ENCODE results near the gene EIF2A. TPM values are rescaled to one million over a fixed set of nuclear protein-coding genes. Genes with fewer than 3 reads are reported as not detected.

The EIF2A gene
- total and polyA plus RNA-seq, 2 of the 13 experiments (the other 11 are each of a cell fraction or from before 2014, with no cell fraction given), result 124 to 139 TPM

DNA sequence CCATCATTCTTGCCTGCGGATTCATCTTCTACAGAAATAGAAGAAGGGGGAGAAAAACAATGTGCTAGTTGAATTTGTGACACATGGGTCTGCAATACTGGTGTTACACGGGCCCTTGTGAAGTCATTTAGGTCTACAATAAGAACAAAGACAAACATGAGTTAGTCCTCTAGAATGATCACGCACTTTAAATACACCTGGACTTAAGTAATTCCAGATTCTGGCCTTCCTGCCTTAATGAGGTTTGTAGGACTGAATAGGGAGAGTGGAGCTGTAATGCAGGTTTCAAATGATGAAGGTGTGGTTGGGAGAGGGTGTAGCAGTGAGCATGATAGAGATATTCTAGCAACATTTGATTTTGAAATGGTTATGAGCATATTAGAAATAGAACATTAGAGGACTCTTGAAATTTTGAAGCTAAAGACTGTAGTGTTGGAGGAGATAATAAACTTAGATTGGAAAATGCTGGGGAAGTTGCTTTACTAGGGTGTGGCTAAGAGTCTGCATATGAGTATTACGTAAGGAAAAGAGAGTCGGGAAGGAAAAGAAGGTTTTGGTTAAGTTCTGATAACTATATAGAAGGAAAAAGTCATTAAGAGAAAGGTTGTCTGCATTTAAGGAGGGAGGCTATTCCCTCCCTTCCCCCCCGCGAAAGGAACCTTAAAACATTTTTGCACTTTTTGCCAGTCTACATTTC, 606 bp downstream of the EIF2A start (continued):
- TF ChIP-seq, protein P1, sequence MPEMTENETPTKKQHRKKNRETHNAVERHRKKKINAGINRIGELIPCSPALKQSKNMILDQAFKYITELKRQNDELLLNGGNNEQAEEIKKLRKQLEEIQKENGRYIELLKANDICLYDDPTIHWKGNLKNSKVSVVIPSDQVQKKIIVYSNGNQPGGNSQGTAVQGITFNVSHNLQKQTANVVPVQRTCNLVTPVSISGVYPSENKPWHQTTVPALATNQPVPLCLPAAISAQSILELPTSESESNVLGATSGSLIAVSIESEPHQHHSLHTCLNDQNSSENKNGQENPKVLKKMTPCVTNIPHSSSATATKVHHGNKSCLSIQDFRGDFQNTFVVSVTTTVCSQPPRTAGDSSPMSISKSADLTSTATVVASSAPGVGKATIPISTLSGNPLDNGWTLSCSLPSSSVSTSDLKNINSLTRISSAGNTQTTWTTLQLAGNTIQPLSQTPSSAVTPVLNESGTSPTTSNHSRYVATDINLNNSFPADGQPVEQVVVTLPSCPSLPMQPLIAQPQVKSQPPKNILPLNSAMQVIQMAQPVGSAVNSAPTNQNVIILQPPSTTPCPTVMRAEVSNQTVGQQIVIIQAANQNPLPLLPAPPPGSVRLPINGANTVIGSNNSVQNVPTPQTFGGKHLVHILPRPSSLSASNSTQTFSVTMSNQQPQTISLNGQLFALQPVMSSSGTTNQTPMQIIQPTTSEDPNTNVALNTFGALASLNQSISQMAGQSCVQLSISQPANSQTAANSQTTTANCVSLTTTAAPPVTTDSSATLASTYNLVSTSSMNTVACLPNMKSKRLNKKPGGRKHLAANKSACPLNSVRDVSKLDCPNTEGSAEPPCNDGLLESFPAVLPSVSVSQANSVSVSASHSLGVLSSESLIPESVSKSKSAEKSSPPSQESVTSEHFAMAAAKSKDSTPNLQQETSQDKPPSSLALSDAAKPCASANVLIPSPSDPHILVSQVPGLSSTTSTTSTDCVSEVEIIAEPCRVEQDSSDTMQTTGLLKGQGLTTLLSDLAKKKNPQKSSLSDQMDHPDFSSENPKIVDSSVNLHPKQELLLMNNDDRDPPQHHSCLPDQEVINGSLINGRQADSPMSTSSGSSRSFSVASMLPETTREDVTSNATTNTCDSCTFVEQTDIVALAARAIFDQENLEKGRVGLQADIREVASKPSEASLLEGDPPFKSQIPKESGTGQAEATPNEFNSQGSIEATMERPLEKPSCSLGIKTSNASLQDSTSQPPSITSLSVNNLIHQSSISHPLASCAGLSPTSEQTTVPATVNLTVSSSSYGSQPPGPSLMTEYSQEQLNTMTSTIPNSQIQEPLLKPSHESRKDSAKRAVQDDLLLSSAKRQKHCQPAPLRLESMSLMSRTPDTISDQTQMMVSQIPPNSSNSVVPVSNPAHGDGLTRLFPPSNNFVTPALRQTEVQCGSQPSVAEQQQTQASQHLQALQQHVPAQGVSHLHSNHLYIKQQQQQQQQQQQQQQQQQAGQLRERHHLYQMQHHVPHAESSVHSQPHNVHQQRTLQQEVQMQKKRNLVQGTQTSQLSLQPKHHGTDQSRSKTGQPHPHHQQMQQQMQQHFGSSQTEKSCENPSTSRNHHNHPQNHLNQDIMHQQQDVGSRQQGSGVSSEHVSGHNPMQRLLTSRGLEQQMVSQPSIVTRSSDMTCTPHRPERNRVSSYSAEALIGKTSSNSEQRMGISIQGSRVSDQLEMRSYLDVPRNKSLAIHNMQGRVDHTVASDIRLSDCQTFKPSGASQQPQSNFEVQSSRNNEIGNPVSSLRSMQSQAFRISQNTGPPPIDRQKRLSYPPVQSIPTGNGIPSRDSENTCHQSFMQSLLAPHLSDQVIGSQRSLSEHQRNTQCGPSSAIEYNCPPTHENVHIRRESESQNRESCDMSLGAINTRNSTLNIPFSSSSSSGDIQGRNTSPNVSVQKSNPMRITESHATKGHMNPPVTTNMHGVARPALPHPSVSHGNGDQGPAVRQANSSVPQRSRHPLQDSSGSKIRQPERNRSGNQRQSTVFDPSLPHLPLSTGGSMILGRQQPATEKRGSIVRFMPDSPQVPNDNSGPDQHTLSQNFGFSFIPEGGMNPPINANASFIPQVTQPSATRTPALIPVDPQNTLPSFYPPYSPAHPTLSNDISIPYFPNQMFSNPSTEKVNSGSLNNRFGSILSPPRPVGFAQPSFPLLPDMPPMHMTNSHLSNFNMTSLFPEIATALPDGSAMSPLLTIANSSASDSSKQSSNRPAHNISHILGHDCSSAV (CRISPR knock-in tag; IDR thresholded peaks at IDR 0.05; ENCODE audit: borderline replicate concordance), result no peak
- TF ChIP-seq KDM4B (CRISPR knock-in tag; IDR thresholded peaks at IDR 0.05) (no peak), ZNF839 (CRISPR knock-in tag; IDR thresholded peaks at IDR 0.05; ENCODE audit: borderline replicate concordance) (no peak), ZSCAN20 (CRISPR knock-in tag; IDR thresholded peaks at IDR 0.05; ENCODE audit: borderline replicate concordance) (no peak), KLF9 (CRISPR knock-in tag; IDR thresholded peaks at IDR 0.05; ENCODE audit: low read depth) (no peak), NR2F2 (IDR thresholded peaks at IDR 0.05; ENCODE audit: borderline replicate concordance, low read depth) (0 out of 2 replicates have a peak, but pooled peaks have one; percentile 10), KDM5A (IDR thresholded peaks at IDR 0.05; ENCODE audit: borderline replicate concordance, low read length) (peak; percentile 90), ARNT (IDR thresholded peaks at IDR 0.05) (no peak), SIN3A (IDR thresholded peaks at IDR 0.05; ENCODE audit: borderline replicate concordance, low read depth, low read length) (0 out of 2 replicates have a peak, but pooled peaks have one; percentile 32), EZH2 (conservative IDR thresholded peaks at IDR 0.05; ENCODE audit: low read depth, low read length) (no peak)
- TF ChIP-seq, protein P2, sequence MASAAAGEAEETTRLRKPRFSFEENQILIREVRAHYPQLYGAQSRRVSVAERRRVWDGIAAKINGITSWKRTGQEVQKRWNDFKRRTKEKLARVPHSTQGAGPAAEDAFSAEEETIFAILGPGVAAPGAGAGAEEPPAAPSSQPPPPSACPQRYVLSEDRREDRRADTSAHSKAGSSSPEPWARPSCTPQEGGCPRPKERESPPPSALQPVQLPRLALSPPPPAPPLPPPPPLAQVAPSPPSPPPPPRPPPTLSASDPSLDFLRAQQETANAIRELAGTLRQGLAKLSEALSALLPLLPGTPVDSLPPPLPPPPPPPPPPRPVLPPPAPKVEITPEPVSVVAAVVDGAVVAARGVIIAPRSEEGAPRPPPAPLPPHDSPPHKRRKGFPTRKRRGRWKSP (CRISPR knock-in tag; IDR thresholded peaks at IDR 0.05), result no peak
- TF ChIP-seq, protein P3, sequence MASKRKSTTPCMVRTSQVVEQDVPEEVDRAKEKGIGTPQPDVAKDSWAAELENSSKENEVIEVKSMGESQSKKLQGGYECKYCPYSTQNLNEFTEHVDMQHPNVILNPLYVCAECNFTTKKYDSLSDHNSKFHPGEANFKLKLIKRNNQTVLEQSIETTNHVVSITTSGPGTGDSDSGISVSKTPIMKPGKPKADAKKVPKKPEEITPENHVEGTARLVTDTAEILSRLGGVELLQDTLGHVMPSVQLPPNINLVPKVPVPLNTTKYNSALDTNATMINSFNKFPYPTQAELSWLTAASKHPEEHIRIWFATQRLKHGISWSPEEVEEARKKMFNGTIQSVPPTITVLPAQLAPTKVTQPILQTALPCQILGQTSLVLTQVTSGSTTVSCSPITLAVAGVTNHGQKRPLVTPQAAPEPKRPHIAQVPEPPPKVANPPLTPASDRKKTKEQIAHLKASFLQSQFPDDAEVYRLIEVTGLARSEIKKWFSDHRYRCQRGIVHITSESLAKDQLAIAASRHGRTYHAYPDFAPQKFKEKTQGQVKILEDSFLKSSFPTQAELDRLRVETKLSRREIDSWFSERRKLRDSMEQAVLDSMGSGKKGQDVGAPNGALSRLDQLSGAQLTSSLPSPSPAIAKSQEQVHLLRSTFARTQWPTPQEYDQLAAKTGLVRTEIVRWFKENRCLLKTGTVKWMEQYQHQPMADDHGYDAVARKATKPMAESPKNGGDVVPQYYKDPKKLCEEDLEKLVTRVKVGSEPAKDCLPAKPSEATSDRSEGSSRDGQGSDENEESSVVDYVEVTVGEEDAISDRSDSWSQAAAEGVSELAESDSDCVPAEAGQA (IDR thresholded peaks at IDR 0.05; ENCODE audit: low read depth), result no peak
- TF ChIP-seq, protein P3 (CRISPR knock-in tag; IDR thresholded peaks at IDR 0.05; ENCODE audit: borderline replicate concordance), result no peak
